HG02870 (cell line): ENCODE data around the gene CPT1A.

Source experiments
- ATAC-seq: cut with Tn5 transposase; IDR thresholded peaks from one replicate; pipeline ENCODE4 v1.9.1; 2021; ENCODE audit warnings: mild to moderate bottlenecking, moderate library complexity; ENCODE audit not compliant: unreplicated experiment

CPT1A gene

DNA sequence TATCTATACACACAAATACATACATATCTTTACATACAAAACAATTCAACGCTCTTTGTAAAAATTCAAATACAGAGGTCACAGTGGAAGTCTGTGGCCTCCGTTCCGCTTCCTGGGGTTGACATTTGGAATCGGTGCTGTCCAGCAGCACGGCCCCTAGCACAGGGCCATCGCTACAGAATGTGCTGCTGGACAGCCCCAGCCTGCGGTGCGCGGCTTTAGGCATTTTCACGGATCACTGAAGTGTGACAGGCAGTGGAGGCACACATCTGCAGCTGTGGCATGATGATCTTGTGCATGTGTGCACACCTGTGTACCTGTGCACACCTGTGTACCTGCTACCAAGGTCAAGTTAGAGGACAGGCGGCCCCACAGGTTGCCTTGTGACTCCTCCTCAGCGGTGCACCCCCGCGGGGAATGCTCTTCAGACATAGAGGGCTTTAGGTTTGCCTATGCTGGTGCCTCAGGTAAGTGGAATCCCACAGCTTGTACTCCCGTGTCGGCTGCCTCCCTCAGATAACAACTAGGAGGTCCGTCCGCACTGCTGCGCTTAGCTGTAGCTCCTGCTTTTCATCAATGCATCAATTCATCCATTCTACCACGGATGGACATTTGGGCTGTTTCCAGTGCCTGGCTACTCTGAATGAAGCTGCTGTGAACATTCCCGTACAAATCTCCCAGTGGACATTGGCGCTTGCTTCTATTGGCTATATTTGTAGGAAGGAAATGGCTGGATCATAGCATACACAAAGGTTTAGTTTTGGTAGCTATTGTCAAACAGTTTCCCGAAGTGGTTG, 127.5 kb downstream of the CPT1A start:
- ATAC-seq = no peak

DNA sequence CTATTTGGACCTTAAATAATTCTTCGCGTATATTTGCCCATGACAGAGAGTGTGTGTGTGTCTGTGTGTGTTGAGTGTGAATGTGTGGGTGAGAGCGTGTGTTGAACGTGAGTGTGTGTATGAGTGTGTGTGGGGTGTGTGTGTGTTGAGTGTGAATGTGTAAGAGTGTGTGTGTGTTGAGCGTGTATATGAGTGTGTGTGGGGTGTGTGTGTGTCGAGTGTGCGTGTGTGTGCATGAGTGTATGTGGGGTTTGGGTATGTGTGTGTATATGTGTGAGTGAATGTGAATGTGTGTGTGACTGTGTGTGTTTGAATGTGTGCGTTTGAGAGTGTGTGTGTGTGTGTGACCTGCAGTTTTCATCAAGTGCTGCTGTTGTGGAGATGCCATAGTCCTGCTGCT, 130.6 kb downstream of the CPT1A start:
- no peak for ATAC-seq

DNA sequence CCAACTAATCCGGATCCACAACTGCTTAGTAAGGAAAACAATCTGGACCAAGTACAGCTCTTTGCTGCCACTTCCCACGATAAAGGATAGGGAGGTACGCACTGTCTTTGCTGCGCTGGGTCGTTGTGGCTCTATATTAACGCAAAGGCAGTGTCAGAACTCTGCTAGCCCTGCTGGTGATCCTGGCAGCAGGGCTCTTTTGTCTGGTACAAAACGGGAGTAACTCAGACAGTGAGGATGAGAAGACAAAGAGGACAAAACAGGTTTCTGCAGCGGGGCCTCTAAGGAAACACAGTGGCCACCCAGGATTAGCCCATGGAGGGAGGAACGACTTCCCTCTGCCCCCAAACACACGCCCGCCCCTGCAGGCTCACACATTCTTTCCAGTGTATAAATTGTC, 131.3 kb downstream of the CPT1A start:
- no peak for ATAC-seq

DNA sequence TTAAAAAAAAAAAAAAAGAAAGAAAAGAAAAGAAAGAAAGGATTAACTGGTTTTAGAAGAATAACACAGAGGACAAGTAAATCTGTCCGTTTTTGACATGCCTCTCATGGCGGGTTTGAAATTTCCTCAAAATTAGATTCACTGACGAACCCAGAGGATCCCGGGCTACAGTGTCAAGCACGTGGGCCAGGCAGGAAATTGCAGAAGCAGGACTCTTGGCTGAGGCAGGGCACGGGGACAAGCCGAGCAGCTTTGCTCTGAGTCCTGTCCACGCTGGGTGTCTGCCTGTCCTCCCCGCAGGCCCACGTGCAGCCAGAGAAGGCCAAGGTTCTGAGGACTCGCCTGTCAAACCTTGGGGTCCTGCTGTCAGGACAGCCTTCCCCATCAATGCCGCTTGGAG, 132.7 kb downstream of the CPT1A start:
- ATAC-seq = no peak

DNA sequence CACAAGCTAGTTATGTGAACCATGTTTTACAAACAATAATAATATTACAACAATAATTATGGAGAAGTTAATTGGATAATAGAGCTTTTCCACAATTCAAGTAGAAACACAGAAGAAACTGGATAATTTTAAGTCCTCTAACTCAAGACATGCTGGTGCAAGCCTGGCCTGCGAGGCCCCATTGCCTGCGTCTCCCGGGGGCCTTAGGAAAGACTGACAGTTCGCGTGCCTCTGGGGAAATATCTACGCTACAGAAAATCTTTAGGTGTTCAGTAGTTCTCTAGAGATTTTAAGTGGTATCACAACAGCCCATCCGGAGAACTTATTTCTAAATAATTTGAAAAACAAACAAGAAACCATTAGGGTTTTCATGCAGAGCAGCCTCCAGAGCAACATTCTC, 134.2 kb downstream of the CPT1A start:
- ATAC-seq = no peak

DNA sequence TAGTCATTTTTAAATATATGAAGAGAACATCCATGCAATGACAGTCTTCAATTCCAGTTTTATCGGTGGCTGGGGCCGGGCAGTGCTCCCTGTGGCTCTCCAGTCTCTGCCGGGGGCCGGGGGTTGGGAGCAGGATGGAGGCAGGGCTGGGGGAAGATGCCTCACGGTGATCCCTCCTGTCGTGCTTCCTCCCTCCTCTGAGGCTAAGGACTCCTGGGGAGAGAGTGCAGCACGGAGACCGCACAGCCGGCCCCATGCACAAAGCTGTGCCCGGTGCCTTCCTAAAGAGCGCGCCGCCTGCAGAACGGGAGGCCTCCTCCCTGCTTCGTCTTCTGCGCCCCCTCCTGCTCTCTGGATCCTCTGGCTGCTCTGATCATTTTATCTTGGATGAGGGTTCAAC, 136.8 kb downstream of the CPT1A start:
- ATAC-seq = no peak
